ENCODE data around the gene EIF3F. TPM values are rescaled to one million over a fixed set of nuclear protein-coding genes. Genes with fewer than 3 reads are reported as not detected.

EIF3F gene
- total and polyA plus RNA-seq, 2 of the 8 experiments (the other 6 are each of a cell fraction or from before 2014, with no cell fraction given): 222 to 388 TPM

GRCh38 chr11:8017894-8018483, 30.9 kb downstream of the EIF3F start:
- Histone ChIP-seq H3K4me1 (replicated peaks in 1 of 4; ENCODE audit: control insufficient read depth in 3 of 4, insufficient read depth in 4 of 4, low read length in 3 of 4) (peaks cover 6 to 17% (median 13%) of the 10 kb centered on the region in 4 experiments; a peak in 6 of 7 replicates), H2BK5ac (ENCODE audit: low read depth, low read length) (no peak overlapping the region), H3K27ac (ENCODE audit: low read depth, low read length) (no peak overlapping the region), H3K9me3 (ENCODE audit: insufficient read depth in 2 of 2, low read depth in 1 of 2, low read length in 1 of 2) (no peaks in the 10 kb centered on the region), H2BK120ac (replicated peaks; ENCODE audit: low read depth, low read length) (no peak overlapping the region), H3K4ac (replicated peaks; ENCODE audit: insufficient read length, low read depth, low read length) (no peak overlapping the region), H3K79me2 (ENCODE audit: control insufficient read depth in 1 of 2, insufficient read depth in 2 of 2, low read length in 2 of 2) (no peaks in the 10 kb centered on the region), H3K23me2 (ENCODE audit: low read depth, low read length) (peaks cover 11% of the 10 kb centered on the region; the same call in 1 of the 2 replicates), H3K27me3 (replicated peaks in 1 of 4; ENCODE audit: control insufficient read depth in 3 of 4, extremely low read depth in 1 of 4, insufficient read depth in 3 of 4, low read length in 3 of 4) (peaks cover 14 to 59% (median 52%) of the 10 kb centered on the region in 4 experiments), H4K91ac (replicated peaks; ENCODE audit: insufficient read length, low read length) (no peak overlapping the region), H4K5ac (ENCODE audit: insufficient read length, low read depth, low read length) (no peak overlapping the region), H2BK15ac (ENCODE audit: low read length) (no peak overlapping the region), H4K20me1 (replicated peaks in 1 of 2; ENCODE audit: control insufficient read depth in 1 of 2, insufficient read depth in 2 of 2, low read length in 2 of 2) (peaks cover 0 to 3% of the 10 kb centered on the region in 2 experiments), H3K23ac (ENCODE audit: insufficient read length) (no peak overlapping the region), H4K8ac (ENCODE audit: extremely low read depth, insufficient read depth, low read length) (no peak overlapping the region), H3K4me3 (ENCODE audit: extremely low read depth in 1 of 4, insufficient read depth in 2 of 4, low read depth in 3 of 4, low read length in 4 of 4) (peak overlapping the region in 3 of 4 experiments; percentile 10 to 68 (median 56); a peak in 5 of 8 replicates), H3K14ac (ENCODE audit: insufficient read length) (no peak overlapping the region), H3K18ac (ENCODE audit: extremely low read depth, low read length) (no peak overlapping the region), H3K79me1 (ENCODE audit: low read depth, low read length) (no peaks in the 10 kb centered on the region), H3K9ac (replicated peaks in 1 of 4; ENCODE audit: extremely low read depth in 1 of 4, low read depth in 3 of 4, low read length in 3 of 4) (no peak overlapping the region), H2BK12ac (ENCODE audit: low read depth, low read length) (no peak overlapping the region), H3K36me3 (ENCODE audit: control insufficient read depth in 2 of 4, insufficient read depth in 4 of 4, low read length in 3 of 4) (no peaks in the 10 kb centered on the region), H2AK5ac (ENCODE audit: low read depth, low read length) (no peak overlapping the region), H3K4me2 (ENCODE audit: insufficient read depth in 1 of 2, low read depth in 2 of 2, low read length in 2 of 2) (peak overlapping the region; percentile 72 to 98), H2AFZ (ENCODE audit: low read length) (no peak overlapping the region), H2BK20ac (ENCODE audit: low read length) (no peak overlapping the region), H3K56ac (replicated peaks; ENCODE audit: insufficient read length, low read depth, low read length) (no peak overlapping the region)
- FAIRE-seq (no peak), DNase-seq (ENCODE audit: low read depth in 1 of 2, low spot score in 2 of 2) (peak in 1 of 2 experiments; percentile 49)
- 46% methylated on average over 7 of the region's 13 CpGs; no CpG with 5 or more reads in 1 of the 2 experiments for WGBS, 2 experiments (ENCODE audit: extremely low coverage in 1 of 2, insufficient coverage in 1 of 2, insufficient read length in 1 of 2, insufficient replicate concordance in 2 of 2, low coverage in 1 of 2, low lambda C conversion rate in 2 of 2, missing lambda C conversion rate in 1 of 2)
- TF ChIP-seq CTCF (IDR thresholded peaks at IDR 0.05; ENCODE audit: control extremely low read depth in 1 of 3, insufficient read depth in 1 of 3, low read depth in 1 of 3, low read length in 3 of 3): no peak
- no peak for TF ChIP-seq USF2 (IDR thresholded peaks at IDR 0.05; ENCODE audit: low read length)
- no peak for TF ChIP-seq ATF3 (IDR thresholded peaks at IDR 0.05; ENCODE audit: insufficient read depth, low read depth, low read length)
- no peak for TF ChIP-seq MAFK (IDR thresholded peaks at IDR 0.05; ENCODE audit: low read depth, low read length)
- no peak for TF ChIP-seq HDAC6 (IDR thresholded peaks at IDR 0.05; ENCODE audit: low read depth, low read length)
- ChIA-PET CTCF (ENCODE audit: partially characterized antibody) (interaction anchor here (0.5 to 11.1 kb wide), 13 partner anchors 9 to 79 kb away, joined by 3 to 142 read pairs (median 4); partner anchors contain the start of gene TUB), POLR2A (ENCODE audit: partially characterized antibody) (interaction anchor here (0.9 to 2.5 kb wide), 6 partner anchors 12 to 112 kb away, joined by 3 to 6 read pairs (median 4); partner anchors contain the start of gene TUB)

Data from H1 (cell line).